ENCODE measurements around the gene STAC3. TPM values are rescaled to one million over a fixed set of nuclear protein-coding genes. Genes with fewer than 3 reads are reported as not detected.
"Not testable (repeated sequence)": the region's sequence is repeated elsewhere in the genome, so short reads cannot be mapped to it uniquely, and the experiment has no call there.

STAC3 gene
- 1 to 10 TPM; 1.2 to 2.8 TPM for total RNA-seq
- long read RNA-seq, donor 1, result 0 reads
- long read RNA-seq, donor 2, result 0 reads

DNA sequence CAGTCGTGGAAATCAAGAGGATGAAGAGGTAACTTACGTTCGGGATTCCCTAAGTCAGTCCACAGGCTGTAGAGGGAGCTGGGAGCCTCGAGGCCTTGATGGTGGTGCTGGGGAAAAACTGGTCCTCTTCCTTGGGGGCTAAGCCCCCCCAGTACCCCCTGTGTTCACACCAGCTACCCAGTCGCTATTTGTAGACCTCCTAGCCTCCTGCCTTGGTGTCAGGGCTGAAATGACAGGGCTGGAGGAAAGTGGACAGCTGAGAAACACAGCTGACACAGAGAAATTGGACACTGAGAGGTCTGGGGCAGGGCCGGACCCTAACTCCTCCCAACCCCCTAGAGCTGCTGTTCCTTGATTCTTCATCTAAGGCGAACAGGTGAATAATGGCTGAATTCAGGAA lies at the start of gene STAC3:
Gene STAC3 (minus strand): TSS at position 232 of the 400 bp plus-strand sequence. CDS start 1,551 bp downstream, outside the sequence.
- intact Hi-C loops (cut with DNase I), result no loop called here
- peak; percentile 56 for DNase-seq (ENCODE audit: low spot score)

DNA sequence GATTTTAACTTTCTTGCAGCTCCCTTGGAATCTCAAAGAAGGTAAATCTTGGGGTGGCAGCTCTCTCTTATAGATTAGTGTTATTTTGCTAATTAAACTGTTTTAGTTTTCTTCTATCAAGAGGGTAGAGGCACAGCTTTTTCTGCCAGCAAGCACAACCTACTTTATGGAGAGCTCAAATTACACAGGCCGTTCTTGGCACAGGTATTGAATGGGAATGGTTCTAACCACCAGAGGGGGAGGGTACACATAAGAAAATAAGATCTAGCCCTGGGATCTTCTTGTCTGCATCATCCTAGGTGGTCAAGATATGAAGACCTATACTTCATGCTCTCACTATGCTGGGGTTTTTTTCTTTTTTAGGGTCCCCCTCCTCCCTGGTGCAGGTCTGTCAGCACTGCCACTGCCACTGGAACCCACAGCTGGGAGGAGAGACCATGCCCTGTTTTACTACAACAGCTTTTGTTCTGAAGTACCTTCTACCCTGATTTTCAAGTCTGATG lies 48.6 kb upstream of the STAC3 start:
- DNase-seq (ENCODE audit: low spot score), result no peak
- intact Hi-C loops (cut with DNase I), result no loop called here

DNA sequence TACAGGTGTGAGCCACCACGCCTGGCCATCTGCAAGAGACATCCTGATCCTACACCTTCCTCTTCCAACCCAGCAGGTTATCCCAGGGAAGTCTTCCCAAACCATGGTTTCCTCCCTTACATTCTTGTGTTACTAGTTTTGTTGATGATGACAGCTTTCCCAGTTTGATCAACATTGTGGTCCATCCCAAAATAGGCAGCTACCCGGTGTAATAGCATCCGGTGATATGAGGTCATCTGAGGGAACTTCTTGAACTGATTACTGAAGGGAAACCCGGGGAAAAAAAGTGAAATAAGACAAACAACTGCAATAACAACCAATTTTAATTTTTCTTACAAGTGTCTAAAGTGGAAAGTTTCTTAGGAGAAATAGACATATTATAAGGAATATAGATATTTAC lies 45.3 kb upstream of the STAC3 start:
- intact Hi-C loops (cut with DNase I), result no loop called here
- no peak for DNase-seq (ENCODE audit: low spot score)

DNA sequence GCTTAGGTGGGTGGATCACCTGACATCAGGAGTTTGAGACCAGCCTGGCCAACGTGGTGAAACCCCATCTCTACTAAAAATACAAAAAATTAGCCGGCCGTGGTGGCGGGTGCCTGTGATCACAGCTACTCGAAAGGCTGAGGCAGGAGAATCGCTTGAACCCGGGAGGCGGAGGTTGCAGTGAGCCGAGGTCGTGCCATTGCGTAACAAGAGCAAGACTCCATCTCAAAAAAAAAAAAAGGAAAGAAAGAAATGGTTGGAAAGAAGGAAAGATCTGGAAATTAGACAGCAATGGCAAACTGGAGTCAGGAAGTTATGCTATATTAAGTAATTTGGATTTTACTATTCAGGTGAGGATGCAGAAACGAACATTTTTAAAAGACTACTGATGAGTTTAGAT lies 31.1 kb upstream of the STAC3 start:
- DNase-seq (ENCODE audit: low spot score); intact Hi-C loops (cut with DNase I): not testable (repeated sequence)

DNA sequence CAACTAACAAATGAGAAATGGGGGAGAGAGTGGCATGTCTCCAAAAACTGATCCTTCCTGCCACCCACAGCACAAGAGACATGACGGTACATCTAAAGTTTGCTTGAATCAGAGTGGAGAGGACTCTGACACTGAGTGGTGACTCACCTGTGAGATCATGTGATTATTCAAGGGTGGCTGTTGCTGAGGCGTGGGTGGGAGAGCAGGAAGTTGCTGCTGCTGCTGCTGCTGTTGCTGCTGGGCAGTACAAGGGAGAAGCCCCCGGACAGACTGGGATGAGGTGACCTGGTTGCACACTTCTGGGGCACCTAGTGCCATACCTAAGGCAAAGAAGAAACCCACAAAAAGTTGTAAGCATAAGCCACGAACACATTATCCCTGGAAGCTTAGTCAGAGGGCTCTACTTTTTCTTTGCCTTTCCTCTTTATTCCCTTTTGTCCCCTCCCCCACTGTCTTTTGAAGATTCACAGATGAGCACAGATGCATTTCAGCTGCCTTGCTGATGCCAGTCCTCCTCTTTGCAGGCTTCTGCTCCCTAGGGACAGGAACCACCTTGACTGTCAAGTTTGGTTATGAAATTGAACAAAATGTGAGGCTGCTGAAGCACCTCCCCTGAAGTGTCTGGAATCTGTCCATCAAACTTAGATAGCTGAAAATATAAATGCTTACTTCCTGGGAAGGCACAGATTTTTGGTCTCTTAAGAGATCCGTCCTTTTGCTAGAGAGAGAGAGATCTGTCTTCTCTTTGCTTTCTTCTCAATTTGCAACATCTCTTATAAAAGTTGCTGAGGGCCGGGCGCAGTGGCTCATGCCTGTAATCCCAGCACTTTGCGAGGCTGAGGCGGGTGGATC lies 29.4 kb upstream of the STAC3 start:
- DNase-seq (ENCODE audit: low spot score), result no peak

DNA sequence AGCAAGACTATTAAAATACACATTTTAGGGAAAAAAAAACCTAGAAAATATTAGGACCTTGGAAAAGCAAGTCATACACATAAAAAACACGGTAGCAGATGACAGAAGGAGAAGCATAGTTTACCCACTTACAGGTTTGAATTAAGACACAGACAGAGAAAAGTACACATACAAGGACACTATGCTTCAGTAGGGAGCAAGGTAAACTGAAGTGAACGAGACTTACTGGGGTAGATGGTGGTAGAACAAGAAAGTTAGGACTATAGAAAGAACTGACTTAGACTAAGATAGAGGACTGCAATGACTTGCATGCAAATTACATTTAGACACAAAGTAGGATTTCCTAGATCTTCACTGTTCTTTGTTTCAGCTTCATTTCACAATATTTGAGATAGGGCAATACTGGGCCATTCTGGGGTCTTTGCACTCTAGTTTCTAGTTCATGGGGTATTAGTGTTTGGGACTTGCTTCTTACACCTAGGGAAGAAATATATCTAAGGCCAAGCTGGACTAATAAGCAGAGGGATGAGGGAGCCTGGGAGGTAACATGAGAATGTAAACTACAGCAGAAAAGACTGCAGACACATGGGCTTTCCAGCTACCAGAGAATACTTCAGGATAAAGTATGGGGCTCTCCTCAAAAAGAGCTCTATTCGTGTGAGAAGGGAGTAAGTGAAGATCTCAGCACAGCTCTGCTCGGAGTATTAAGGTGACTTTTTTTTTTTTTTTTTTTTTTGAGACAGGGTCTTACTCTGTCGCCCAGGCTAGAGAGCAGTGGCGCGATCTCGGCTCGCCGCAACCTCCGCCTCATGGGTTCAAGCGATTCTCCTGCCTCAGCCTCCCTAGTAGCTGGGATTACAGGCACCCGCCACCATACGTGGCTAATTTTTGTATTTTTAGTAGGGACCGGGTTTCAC lies 27.7 kb upstream of the STAC3 start:
- DNase-seq (ENCODE audit: low spot score), result no peak
- intact Hi-C loops (cut with DNase I), result no loop called here

More for the DNA sequence above, 29.4 kb upstream of the STAC3 start:
- intact Hi-C loops (cut with DNase I), result no loop called here

DNA sequence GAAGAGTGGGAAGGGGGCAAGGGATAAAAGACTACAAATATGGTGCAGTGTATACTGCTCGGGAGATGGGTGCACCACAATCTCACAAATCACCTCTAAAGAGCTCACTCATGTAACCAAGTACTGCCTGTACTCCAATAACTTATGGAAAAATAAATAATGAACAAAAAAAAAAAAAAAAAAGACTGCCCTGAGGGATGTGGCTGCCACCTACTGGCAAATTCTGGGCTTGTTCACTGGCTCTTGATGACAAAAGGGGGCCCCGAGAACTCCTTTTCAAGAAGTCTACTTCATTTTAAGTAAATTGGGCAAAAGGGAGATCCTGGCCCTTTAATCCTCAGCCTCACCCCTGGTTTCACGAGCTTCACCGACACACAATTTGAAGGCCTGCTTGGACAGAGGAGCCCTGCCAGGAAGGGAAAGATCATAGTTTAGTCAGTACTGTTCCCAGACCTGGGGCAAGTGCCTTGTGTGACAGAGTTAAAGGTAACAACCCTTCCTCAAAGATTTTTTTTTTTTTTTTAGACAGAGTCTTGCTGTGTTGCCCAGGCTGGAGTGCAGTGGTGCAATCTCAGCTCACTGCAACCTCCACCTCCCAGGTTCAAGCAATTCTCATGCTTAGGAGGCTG lies 26.1 kb upstream of the STAC3 start:
- no peak for DNase-seq (ENCODE audit: low spot score)
- intact Hi-C loops (cut with DNase I), result no loop called here

DNA sequence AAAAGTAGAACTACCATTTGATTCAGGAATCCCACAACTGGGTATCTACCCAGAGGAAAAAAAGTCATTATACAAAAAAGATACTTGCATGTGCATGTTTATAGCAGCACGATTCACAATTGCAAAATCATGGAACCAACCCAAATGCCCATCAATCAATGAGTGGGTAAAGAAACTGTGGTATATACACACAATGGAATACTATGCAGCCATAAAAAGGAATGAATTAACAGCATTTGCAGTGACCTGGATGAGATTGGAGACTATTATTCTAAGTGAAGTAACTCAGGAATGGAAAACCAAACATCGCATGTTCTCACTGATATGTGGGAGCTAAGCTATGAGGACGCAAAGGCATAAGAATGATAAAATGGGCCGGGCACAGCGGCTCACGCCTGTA lies 25.2 kb upstream of the STAC3 start:
- intact Hi-C loops (cut with DNase I); DNase-seq (ENCODE audit: low spot score): not testable (repeated sequence)

DNA sequence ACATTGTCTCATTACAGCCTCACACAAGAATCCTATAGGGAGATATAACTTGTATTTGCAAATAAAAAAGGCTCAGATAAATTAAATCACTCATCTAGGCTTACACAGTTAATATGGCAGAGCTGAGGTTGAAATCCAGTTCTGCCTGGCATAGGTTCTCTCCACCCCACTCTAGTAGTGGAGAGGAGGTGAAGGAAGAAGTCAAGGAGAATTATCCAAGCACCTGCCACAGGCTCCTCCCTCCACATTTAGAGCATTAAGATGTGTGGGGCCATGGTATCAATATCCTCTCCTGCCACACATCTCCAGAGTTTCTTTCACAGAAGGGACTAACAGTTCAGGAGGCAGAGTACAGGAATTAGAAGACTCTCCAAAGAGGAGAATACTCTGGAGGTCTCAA lies 22.5 kb upstream of the STAC3 start:
- intact Hi-C loops (cut with DNase I), result no loop called here
- no peak for DNase-seq (ENCODE audit: low spot score)

DNA sequence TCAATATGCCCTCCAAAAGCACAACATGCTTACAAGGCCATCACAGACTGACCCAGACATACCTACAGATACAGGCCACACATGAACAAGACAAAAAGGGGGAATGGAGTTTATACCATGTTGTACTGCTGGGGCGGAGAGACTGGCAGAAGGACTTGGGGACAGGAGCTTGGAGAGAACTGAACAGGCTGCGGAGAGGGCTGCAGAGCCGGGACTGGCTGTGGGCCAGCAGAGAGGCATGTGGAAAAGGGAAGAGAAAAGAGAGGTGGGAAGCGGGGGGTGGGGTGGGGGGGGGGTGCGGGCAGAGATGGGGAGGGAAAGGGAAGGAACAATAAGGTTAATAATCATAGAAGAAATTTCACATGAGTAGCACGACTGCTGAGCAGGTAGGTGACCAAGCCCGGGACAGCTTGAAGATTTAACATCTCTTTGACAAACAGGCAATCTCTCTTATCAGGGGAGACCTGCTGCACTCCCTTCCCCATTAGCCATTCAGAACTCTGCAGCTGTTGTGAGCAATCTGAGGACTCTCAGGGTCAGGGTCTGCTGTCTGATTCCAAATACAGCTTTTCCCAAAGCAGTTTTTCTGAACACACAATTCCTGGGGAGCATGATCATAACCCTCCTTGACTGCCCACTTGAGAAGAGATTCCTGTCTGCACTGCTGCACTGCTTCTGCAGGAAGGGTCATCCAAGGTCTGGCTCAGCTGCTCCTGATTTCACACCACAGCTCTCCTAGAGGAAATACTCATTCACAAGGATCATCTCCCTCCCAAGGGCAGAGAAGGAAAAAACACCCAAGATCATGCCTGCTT lies 21.6 kb upstream of the STAC3 start:
- intact Hi-C loops (cut with DNase I), result no loop called here
- no peak for DNase-seq (ENCODE audit: low spot score)

DNA sequence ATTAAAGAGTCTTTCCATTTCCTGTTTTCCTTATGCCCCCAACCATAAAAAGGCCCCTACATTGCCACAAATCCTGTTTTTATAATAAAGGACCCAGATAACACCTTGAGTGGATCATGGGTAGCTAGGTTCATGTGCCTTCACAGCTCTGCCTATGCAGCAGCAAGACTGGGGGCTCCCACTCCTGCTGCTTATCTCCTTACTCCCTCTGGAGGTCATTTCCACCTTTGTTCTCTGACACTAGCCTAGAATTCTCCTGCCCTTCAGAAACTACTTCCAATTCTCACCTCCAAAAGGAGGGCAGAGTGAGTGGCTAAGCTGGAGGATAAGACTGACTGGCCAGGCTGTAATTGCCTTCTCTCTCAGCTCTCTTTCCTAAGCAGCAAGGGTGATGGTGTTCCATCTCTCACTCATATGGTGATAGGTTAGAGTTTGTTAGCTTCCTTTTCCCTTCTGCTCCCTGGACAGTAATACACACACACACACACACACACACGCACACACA lies 20.0 kb upstream of the STAC3 start:
- DNase-seq (ENCODE audit: low spot score), result no peak

DNA sequence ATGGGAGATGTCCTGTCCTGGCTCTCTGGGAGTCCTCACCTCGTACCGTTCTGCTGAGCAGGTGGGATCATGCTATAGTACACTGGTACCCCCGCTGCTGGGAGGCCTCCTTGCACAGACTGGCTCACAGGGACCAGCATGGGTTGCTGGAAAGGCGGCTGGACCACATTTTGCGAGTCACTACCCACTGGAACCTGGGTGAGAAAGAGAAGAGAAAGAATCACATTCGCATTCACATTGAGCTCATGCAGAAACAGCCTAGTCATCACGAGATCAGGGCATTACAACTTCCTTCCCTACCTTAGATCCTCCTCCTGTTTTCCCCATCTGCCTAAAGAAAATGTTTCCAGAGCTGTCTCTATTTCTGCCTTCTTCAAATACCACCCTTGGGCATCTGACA lies 17.3 kb upstream of the STAC3 start:
- no peak for DNase-seq (ENCODE audit: low spot score)
- intact Hi-C loops (cut with DNase I), result loop anchor here in 1 of 2 donors (10.0 kb wide), 1 partner anchor 557 kb away; no protein-coding TSS in a partner anchor

More for the DNA sequence above, 20.0 kb upstream of the STAC3 start:
- intact Hi-C loops (cut with DNase I), result no loop called here

DNA sequence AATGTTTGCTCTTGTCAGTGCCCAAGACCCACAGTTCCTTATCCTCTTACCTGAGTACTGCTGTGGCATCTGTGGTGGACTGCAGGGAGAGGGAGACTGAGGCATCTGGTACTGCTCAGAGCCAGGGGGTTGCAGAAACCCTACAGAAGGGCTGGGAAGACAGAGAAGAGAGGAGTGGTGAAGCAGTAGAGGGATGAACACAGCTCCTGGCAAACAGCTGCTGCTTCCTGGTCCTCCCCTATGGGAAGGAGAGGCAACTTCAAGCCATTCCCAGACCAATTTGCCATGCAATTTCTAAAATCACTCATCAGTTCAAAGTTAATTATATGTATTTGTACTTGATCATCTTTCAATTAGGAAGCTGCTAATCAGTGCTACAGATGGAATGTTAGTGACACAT lies 15.7 kb upstream of the STAC3 start:
- no peak for DNase-seq (ENCODE audit: low spot score)
- intact Hi-C loops (cut with DNase I), result loop anchor here in 1 of 2 donors (10.0 kb wide), 1 partner anchor 558 kb away; no protein-coding TSS in a partner anchor

DNA sequence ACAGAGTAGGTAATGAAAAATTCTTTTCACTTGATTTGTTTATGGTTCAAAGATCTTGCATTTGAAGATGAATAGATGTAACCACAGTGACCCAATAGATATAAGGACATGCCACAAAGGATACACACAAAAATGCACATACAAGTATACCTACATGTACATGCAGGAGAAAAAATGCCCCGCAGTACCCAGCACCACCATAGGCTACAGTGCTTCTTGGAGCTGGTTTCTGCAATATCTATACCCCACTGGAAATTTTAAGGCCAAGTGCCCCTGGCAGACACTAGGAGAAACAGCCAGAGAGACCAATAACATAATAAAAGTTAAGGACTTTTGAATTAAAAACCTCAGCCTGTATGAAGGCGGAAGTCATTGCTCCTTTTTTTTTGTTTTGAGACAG lies 12.1 kb upstream of the STAC3 start:
- DNase-seq (ENCODE audit: low spot score), result no peak
- intact Hi-C loops (cut with DNase I), result loop anchor here (5.0 to 10.0 kb wide), 2 partner anchors 189 to 562 kb away; no protein-coding TSS in a partner anchor

DNA sequence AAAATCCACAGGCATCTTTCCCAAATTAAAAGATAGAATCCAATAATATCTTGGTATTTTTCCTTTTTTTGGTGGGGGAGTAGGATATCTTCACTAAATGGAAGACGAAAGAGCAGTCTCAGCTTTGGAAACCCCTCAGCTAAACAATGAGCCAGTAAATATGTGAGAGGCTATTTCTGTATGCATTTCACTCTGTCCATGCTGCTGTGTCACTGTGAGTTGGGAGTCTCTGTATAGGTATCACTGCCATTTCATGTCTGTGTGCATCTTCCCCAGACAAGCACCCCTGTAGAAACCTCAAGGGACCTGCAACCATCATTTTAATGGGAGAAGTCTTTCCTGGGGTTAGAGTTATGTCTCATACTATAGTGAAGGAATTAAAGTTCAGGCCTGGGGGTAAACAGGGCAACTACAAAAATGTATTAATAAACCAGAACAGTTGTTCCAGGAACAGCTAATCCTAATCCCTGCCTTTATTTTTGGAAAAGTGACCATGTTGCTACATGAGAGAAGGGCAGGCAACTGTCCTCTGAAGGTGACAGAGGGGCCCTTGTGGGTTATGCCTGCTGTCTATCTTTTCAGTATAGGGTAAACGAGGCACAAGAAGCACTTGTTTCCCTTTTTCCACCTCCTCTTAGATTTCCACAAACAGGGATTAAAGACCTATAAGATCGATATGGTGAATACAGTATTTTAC lies 11.3 kb upstream of the STAC3 start:
- DNase-seq (ENCODE audit: low spot score), result no peak
- intact Hi-C loops (cut with DNase I), result loop anchor here (5.0 to 10.0 kb wide), 2 partner anchors 190 to 563 kb away; no protein-coding TSS in a partner anchor

DNA sequence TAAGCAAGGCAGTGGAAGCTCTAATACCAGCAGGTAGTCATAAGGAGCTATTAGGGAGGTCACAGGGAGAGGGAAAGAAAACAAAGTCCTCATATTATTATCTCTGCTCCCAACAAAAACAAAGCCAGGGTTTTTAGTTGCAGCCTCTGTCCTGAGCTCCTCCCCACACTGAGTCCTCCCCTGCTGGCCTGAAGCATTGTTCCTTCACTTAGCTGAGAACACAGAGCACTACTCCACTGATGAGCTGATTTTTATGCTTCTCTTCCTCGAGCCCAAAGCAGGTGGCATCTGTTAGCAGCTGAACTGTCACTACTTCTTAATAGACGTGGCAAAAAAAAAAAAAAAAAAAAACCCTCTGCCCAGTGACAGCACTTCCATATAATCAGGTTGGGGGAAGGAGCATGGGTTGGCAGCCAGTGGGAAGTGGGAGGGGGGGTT lies 10.5 kb upstream of the STAC3 start:
- no peak for DNase-seq (ENCODE audit: low spot score)
- intact Hi-C loops (cut with DNase I), result loop anchor here (5.0 to 10.0 kb wide), 2 partner anchors 191 to 563 kb away; no protein-coding TSS in a partner anchor

DNA sequence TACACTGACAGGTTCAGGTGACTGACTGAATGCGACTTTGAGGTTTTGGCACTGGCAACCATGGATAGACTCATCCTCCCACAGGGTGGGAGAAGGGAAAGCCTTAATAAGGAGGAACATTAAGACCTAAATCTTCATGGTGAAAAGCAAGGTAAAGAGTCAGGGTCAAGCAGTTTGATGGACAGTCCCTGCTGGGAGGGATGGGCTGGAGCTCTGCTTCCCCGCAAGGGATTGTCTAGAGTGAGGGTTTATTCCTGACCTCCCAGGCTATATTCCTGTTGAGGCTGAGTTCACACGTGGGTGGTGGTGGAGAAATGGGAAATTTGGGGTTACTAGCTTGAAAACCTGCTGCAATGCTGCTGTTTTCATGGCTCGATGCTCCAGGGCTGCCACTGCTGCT lies 9.4 kb upstream of the STAC3 start:
- no peak for DNase-seq (ENCODE audit: low spot score)
- intact Hi-C loops (cut with DNase I), result loop anchor here (5.0 to 10.0 kb wide), 2 partner anchors 192 to 564 kb away; no protein-coding TSS in a partner anchor

Measured in posterior vena cava (tissue), 2 donors.